Adipocyte (in vitro differentiated cells): ENCODE results near the gene MARCHF9.

Experiments used
- DNase-seq: peaks from one replicate; pipeline ENCODE4 v3.0.0-alpha.2; 2015; ENCODE audit warnings: low read depth
- H3K27me3 ChIP-seq: replicated peaks from 2 replicates; pipeline ENCODE4 v1.7.0; 2013; ENCODE audit warnings: mild to moderate bottlenecking, low read length, moderate library complexity; ENCODE audit not compliant: control insufficient read depth, insufficient read depth
- H3K36me3 ChIP-seq: 2 replicates; pipeline ENCODE4 v1.7.0; 2013; ENCODE audit warnings: low read length, mild to moderate bottlenecking, moderate library complexity; ENCODE audit not compliant: control insufficient read depth, insufficient read depth, severe bottlenecking
- H3K4me1 ChIP-seq: 2 replicates; pipeline ENCODE4 v1.7.0; 2013; ENCODE audit warnings: mild to moderate bottlenecking, low read length, moderate library complexity; ENCODE audit not compliant: control insufficient read depth, insufficient read depth
- H3K4me3 ChIP-seq: 2 replicates; pipeline ENCODE4 v1.7.0; 2013; ENCODE audit warnings: mild to moderate bottlenecking, low read length, moderate library complexity
- H3K9ac ChIP-seq: 2 replicates; pipeline ENCODE4 v1.7.0; 2013; ENCODE audit warnings: mild to moderate bottlenecking, low read length, moderate library complexity
- H3K9me3 ChIP-seq: 2 replicates; pipeline ENCODE4 v1.7.0; 2013; ENCODE audit warnings: mild to moderate bottlenecking, low read length, moderate library complexity; ENCODE audit not compliant: control insufficient read depth

The MARCHF9 gene

GRCh38 chr12:57752668-57753000 lies 2.3 kb upstream of the MARCHF9 start:
- Histone ChIP-seq H3K9me3 (no peaks in the 10 kb centered on the region), H3K4me3 (peak overlapping the region; percentile 93), H3K4me1 (peaks cover 20% of the 10 kb centered on the region), H3K27me3 (peaks cover 11% of the 10 kb centered on the region), H3K36me3 (peaks cover 29% of the 10 kb centered on the region), H3K9ac (peak overlapping the region; percentile 61)
- no peak for DNase-seq

- Histone ChIP-seq H3K9ac (no peak overlapping the region), H3K4me3 (no peak overlapping the region), H3K36me3 (peaks cover 17% of the 10 kb centered on the region), H3K4me1 (peaks cover 20% of the 10 kb centered on the region), H3K9me3 (no peaks in the 10 kb centered on the region), H3K27me3 (peaks cover 11% of the 10 kb centered on the region)
- DNase-seq = no peak
Measured at GRCh38 chr12:57753756-57754337, 1.1 kb upstream of the MARCHF9 start.

- no peak for DNase-seq
- peaks cover 20% of the 10 kb centered on the region for H3K4me1 ChIP-seq
- no peak overlapping the region for H3K9ac ChIP-seq
- no peaks in the 10 kb centered on the region for H3K9me3 ChIP-seq
- H3K4me3 ChIP-seq = no peak overlapping the region
- peaks cover 8% of the 10 kb centered on the region for H3K36me3 ChIP-seq
- H3K27me3 ChIP-seq = peaks cover 11% of the 10 kb centered on the region
Measured at GRCh38 chr12:57755194-57755453, 221 bp downstream of the MARCHF9 start.

- peaks cover 2% of the 10 kb centered on the region for H3K36me3 ChIP-seq
- no peak overlapping the region for H3K9ac ChIP-seq
- H3K27me3 ChIP-seq = peaks cover 11% of the 10 kb centered on the region
- peak overlapping the region; percentile 67 for H3K4me3 ChIP-seq
- peaks cover 17% of the 10 kb centered on the region for H3K4me1 ChIP-seq
- peak; percentile 53 for DNase-seq
- no peaks in the 10 kb centered on the region for H3K9me3 ChIP-seq
Measured at GRCh38 chr12:57755454-57756372, 810 bp downstream of the MARCHF9 start.

- H3K9me3 ChIP-seq = no peaks in the 10 kb centered on the region
- no peak overlapping the region for H3K4me3 ChIP-seq
- no peak overlapping the region for H3K9ac ChIP-seq
- H3K27me3 ChIP-seq = peaks cover 13% of the 10 kb centered on the region
- peaks cover 9% of the 10 kb centered on the region for H3K4me1 ChIP-seq
- no peak for DNase-seq
- H3K36me3 ChIP-seq = no peaks in the 10 kb centered on the region
Measured at GRCh38 chr12:57756406-57757341, 1.8 kb downstream of the MARCHF9 start.

GRCh38 chr12:57757771-57758170 lies 2.9 kb downstream of the MARCHF9 start:
- H3K4me3 ChIP-seq = no peak overlapping the region
- no peak for DNase-seq
- no peaks in the 10 kb centered on the region for H3K9me3 ChIP-seq
- no peaks in the 10 kb centered on the region for H3K36me3 ChIP-seq
- H3K27me3 ChIP-seq = peaks cover 13% of the 10 kb centered on the region
- H3K4me1 ChIP-seq = peaks cover 6% of the 10 kb centered on the region
- H3K9ac ChIP-seq = no peak overlapping the region

- Histone ChIP-seq H3K9ac (no peak overlapping the region), H3K4me3 (no peak overlapping the region), H3K4me1 (peaks cover 4% of the 10 kb centered on the region), H3K9me3 (no peaks in the 10 kb centered on the region), H3K36me3 (no peaks in the 10 kb centered on the region), H3K27me3 (peaks cover 17% of the 10 kb centered on the region)
- DNase-seq = no peak
Measured at GRCh38 chr12:57758552-57759359, 3.9 kb downstream of the MARCHF9 start.

- peaks cover 22% of the 10 kb centered on the region for H3K27me3 ChIP-seq
- no peak overlapping the region for H3K4me3 ChIP-seq
- H3K9ac ChIP-seq = no peak overlapping the region
- no peaks in the 10 kb centered on the region for H3K36me3 ChIP-seq
- DNase-seq = peak; percentile 34
- H3K4me1 ChIP-seq = peaks cover 4% of the 10 kb centered on the region
- H3K9me3 ChIP-seq = no peaks in the 10 kb centered on the region
Measured at GRCh38 chr12:57759360-57759980, 4.6 kb downstream of the MARCHF9 start.

GRCh38 chr12:57760347-57760982 lies 5.6 kb downstream of the MARCHF9 start:
- Histone ChIP-seq H3K4me3 (no peak overlapping the region), H3K9ac (no peak overlapping the region), H3K4me1 (peaks cover 13% of the 10 kb centered on the region), H3K36me3 (no peaks in the 10 kb centered on the region), H3K9me3 (no peaks in the 10 kb centered on the region), H3K27me3 (peaks cover 30% of the 10 kb centered on the region)
- DNase-seq = no peak

- no peak for DNase-seq
- Histone ChIP-seq H3K36me3 (no peaks in the 10 kb centered on the region), H3K4me1 (peaks cover 19% of the 10 kb centered on the region), H3K9ac (no peak overlapping the region), H3K27me3 (peaks cover 38% of the 10 kb centered on the region), H3K9me3 (no peaks in the 10 kb centered on the region), H3K4me3 (no peak overlapping the region)
Measured at GRCh38 chr12:57761391-57761998, 6.6 kb downstream of the MARCHF9 start.
